Measurements from ENCODE around the gene DYSF.

DYSF gene

GRCh38 chr2:71613953-71614925 lies 160.9 kb downstream of the DYSF start:
- DNase-seq (ENCODE audit: low read depth, low spot score) = no peak
- ChIA-PET CTCF (interaction anchor here (16.6 kb wide), 1 partner anchor 184 kb away, joined by 276 read pairs; no protein-coding TSS in a partner anchor), POLR2A (no interaction called here)
- no peak overlapping the region for H3K4me3 ChIP-seq (ENCODE audit: low read depth, low read length)
- TF ChIP-seq, protein P1, sequence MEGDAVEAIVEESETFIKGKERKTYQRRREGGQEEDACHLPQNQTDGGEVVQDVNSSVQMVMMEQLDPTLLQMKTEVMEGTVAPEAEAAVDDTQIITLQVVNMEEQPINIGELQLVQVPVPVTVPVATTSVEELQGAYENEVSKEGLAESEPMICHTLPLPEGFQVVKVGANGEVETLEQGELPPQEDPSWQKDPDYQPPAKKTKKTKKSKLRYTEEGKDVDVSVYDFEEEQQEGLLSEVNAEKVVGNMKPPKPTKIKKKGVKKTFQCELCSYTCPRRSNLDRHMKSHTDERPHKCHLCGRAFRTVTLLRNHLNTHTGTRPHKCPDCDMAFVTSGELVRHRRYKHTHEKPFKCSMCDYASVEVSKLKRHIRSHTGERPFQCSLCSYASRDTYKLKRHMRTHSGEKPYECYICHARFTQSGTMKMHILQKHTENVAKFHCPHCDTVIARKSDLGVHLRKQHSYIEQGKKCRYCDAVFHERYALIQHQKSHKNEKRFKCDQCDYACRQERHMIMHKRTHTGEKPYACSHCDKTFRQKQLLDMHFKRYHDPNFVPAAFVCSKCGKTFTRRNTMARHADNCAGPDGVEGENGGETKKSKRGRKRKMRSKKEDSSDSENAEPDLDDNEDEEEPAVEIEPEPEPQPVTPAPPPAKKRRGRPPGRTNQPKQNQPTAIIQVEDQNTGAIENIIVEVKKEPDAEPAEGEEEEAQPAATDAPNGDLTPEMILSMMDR (IDR thresholded peaks at IDR 0.05; ENCODE audit: insufficient read depth, low read length, missing control alignments) = no peak

DNA sequence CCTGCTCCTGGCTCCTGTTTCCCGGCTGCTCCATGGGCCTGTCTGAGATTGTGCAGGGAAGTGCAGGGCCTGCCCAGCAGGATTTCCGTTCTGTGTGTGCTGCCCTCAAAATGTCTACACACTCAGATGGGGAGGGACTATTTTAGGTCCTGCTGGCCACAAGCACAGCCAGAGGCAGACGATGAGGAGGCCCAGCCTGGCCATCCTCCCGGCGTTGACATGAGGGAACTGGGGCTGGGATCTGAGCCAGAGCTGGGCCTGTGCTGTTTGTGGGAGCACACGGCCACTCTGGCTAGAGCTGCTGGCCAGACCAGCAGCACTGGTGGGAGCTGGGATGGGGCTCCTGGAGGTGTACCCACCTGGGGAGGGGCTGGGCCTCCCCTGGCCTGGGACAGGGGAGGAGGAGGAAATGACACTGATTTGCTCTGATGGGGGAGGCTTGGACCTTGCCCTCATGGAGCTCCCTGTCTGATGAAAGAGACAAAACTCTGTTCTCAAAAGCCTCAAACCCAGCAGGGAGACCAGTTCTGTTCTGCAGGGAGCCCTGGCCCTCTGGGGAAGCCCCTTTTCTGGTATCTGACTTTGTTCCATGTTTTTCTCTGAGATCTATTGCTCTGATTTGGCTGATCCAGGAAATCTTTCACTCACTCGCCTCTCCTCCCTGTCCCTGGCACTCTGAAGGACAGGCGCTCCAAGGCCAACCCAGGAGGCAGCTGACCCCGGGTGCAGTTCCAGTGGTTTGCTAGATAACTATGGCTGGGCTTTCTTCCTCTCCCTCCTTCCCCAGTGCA lies 161.8 kb downstream of the DYSF start:
- ChIA-PET POLR2A (no interaction called here), CTCF (interaction anchor here (1.0 to 16.6 kb wide), 3 partner anchors 11 to 536 kb away, joined by 3 to 276 read pairs (median 5); no protein-coding TSS in a partner anchor)
- no peak overlapping the region for H3K4me3 ChIP-seq (ENCODE audit: low read depth, low read length)
- DNase-seq (ENCODE audit: low read depth, low spot score) = no peak
- TF ChIP-seq, protein P1 (IDR thresholded peaks at IDR 0.05; ENCODE audit: insufficient read depth, low read length, missing control alignments) = no peak

DNA sequence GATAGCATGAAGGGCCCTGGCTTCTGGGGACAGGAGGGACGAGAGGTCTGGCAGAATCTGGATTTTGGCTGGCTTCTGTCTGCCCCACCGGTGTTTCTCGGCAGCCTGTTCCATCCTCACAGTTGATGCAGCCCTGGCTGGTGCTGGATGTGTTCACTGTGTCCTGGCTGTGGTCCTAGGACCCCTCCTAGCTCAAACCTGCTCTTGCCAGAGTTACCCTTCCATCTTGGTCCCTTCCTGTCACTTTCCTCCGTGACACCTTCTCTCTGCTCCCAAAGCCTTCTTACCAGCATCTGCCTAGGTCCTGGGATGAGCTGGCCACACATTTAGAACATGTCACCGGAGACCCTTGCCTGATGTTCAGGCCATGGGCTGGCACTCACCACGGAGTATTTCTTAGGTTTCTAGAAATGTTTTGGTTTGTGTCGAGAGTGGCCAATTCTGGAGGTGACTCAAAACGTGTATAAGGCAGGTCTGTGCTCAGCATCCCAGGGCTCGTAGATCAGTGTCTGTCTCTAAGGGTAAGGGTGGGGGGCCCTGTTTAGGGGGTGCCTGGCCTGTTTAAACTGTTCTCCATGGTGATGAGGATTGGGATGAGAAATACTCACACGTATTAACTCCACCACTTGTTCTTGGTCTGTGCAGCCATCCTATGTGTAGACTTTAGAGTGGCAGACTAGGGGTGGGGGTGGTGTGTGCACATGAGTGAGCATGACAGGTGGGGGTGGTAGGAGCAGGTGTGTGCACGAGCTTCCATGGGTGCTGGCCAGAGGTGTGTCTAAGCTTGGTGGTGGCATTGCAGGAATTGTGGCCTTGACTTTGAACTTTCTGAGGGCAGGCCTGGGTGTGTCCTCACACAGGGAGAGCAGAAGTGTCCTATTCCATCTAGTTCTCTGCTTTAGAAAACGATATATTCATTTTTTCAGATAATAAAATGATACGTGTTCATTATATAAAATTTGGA lies 162.7 kb downstream of the DYSF start:
- H3K4me3 ChIP-seq (ENCODE audit: low read depth, low read length) = no peak overlapping the region
- TF ChIP-seq, protein P1 (IDR thresholded peaks at IDR 0.05; ENCODE audit: insufficient read depth, low read length, missing control alignments) = no peak
- no peak for DNase-seq (ENCODE audit: low read depth, low spot score)
- ChIA-PET CTCF (interaction anchor here (1.0 to 16.6 kb wide), 3 partner anchors 12 to 535 kb away, joined by 3 to 276 read pairs (median 5); no protein-coding TSS in a partner anchor), POLR2A (no interaction called here)

DNA sequence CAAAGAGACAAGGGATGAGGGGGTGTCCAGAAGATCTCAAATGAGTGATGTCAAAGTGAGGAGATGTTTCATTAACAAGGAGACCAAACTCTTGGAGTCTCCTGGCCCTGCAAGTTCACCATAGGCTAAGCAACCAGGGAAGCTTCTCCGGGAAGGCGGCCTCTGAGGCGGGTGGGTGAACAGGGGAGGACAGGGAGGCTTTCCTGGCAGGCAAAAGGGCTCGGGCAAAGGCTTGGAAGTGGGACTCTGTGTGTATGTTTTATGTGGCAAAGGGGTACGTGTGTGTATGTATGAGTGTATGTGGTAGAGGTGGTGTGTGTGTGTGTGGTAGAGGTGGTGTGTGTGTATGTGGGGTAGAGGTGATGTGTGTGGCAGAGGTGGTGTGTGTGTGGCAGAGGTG lies 163.9 kb downstream of the DYSF start:
- TF ChIP-seq, protein P1 (IDR thresholded peaks at IDR 0.05; ENCODE audit: insufficient read depth, low read length, missing control alignments) = no peak
- ChIA-PET POLR2A (no interaction called here), CTCF (interaction anchor here (16.6 kb wide), 1 partner anchor 181 kb away, joined by 276 read pairs; no protein-coding TSS in a partner anchor)
- H3K4me3 ChIP-seq (ENCODE audit: low read depth, low read length) = no peak overlapping the region
- no peak for DNase-seq (ENCODE audit: low read depth, low spot score)

DNA sequence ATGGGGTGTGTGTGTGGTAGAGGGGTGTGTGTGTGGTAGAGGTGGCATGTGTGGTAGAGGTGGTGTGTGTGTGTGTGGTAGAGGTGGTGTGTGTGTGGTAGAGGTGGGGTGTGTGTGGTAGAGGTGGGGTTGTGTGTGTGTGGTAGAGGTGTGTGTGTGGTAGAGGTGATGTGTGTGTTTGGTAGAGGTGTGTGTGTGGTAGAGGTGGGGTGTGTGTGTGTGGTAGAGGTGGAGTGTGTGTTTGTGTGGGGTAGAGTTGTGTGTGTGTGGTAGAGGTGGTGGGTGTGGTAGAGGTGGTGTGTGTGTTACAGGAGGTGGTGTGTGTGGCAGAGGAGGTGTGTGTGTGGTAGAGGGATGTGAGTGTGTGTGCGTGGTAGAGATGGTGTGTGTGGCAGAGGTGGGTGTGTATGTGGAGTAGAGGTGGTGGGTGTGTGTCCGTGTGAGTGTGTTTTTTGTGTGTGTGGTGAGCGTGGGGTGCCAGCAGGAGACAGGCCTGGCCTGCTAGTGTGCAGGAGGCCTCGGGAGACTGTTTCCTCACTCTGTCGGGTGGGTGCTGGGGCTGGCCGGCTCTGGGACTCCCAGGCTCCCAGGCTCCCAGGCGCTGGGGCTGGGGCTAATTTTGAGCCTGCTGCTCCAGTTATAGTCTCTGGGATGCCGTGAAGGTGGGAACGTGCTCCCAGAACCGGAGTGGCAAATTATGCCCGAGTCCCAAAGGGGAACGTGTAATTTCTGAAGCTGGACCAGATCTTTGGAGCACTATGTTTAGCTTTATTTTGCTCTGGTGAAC lies 165.2 kb downstream of the DYSF start:
- no peak overlapping the region for H3K4me3 ChIP-seq (ENCODE audit: low read depth, low read length)
- CTCF ChIA-PET = interaction anchor here (1.4 to 1.5 kb wide), 2 partner anchors 8 to 180 kb away, joined by 3 to 6 read pairs; no protein-coding TSS in a partner anchor
- TF ChIP-seq, protein P1 (IDR thresholded peaks at IDR 0.05; ENCODE audit: insufficient read depth, low read length, missing control alignments) = no peak
- no peak for DNase-seq (ENCODE audit: low read depth, low spot score)
- POLR2A ChIA-PET = no interaction called here

Data from AG04449 (cell line).